GM06990 (cell line): ENCODE measurements around the gene LTF.

Experiments
- DNase-seq: peaks from one replicate; pipeline ENCODE4 v3.0.0-alpha.2; 2011; ENCODE audit not compliant: insufficient read length; ENCODE audit errors: extremely low read depth
- H3K27me3 ChIP-seq: replicated peaks from 2 replicates; pipeline ENCODE4 v1.6.0; 2011; ENCODE audit warnings: low read length; ENCODE audit not compliant: control insufficient read depth, insufficient read depth
- H3K36me3 ChIP-seq: 2 replicates; pipeline ENCODE4 v1.5.1; 2011; ENCODE audit warnings: low read length; ENCODE audit not compliant: control insufficient read depth, insufficient read depth
- H3K4me3 ChIP-seq: replicated peaks from 2 replicates; pipeline ENCODE4 v1.5.1; 2011; ENCODE audit warnings: low read depth, mild to moderate bottlenecking, control low read depth, low read length
- CTCF ChIP-seq: IDR thresholded peaks from 2 replicates; pipeline ENCODE4 v1.5.1; 2011; ENCODE audit warnings: low read length, control low read depth, mild to moderate bottlenecking, inconsistent platforms; ENCODE audit not compliant: insufficient read depth, poor library complexity, severe bottlenecking

The LTF gene

GRCh38 chr3:46468753-46469600 lies 4.3 kb upstream of the LTF start:
- DNase-seq: no peak
- TF ChIP-seq CTCF: no peak
- Histone ChIP-seq H3K27me3 (peaks cover 2% of the 10 kb centered on the region), H3K4me3 (no peak overlapping the region), H3K36me3 (no peaks in the 10 kb centered on the region)

- Histone ChIP-seq H3K27me3 (peaks cover 2% of the 10 kb centered on the region), H3K36me3 (no peaks in the 10 kb centered on the region), H3K4me3 (no peak overlapping the region)
- no peak for TF ChIP-seq CTCF
- no peak for DNase-seq
These were observed 2.9 kb upstream of the LTF start for GRCh38 chr3:46467562-46467961.

GRCh38 chr3:46466871-46467403 lies 2.2 kb upstream of the LTF start:
- TF ChIP-seq CTCF: no peak
- H3K36me3 ChIP-seq: no peaks in the 10 kb centered on the region
- DNase-seq: no peak
- H3K27me3 ChIP-seq: peaks cover 2% of the 10 kb centered on the region
- no peak overlapping the region for H3K4me3 ChIP-seq

DNA sequence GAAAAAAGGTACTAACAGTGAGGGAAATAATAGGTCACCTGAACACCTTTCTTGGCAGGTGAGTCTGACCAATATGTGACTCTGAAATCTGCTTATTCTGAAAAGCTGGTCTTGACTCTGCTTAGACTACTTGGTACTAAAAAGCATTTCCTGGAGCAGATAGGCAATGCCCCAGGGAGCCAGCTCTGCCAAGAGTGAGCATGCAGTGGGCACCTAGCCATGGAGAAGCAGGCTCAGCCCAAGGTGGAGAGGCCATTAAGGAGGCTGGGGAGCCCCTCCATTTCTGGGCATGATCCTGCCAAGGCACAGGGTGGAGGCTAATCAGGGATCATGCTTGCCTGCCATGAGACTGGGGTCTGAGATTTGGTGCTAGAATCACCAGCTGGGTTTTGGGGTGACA lies 1.6 kb upstream of the LTF start:
- H3K4me3 ChIP-seq: no peak overlapping the region
- DNase-seq: no peak
- H3K36me3 ChIP-seq: no peaks in the 10 kb centered on the region
- H3K27me3 ChIP-seq: peaks cover 2% of the 10 kb centered on the region
- no peak for TF ChIP-seq CTCF

DNA sequence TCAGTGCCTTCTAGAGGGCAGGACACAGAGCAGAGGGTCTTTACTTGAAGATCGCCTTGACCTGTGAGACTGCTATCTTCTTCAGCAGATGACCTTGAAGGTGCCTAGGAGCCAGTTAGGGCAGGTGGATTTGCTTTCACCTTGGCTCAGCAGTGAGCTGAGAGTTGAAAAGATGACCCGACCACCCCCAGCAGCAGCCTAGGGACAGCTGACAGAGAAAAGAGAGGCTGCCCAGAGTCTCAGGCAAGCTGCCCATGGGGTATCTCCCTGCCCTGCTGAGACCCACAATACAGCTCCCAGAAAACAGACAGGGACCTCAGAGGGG lies 453 bp upstream of the LTF start:
- H3K36me3 ChIP-seq: no peaks in the 10 kb centered on the region
- peaks cover 2% of the 10 kb centered on the region for H3K27me3 ChIP-seq
- no peak for TF ChIP-seq CTCF
- DNase-seq: no peak
- H3K4me3 ChIP-seq: no peak overlapping the region
